Measurements from ENCODE around the gene MCC. TPM values are rescaled to one million over a fixed set of nuclear protein-coding genes. Genes with fewer than 3 reads are reported as not detected.

Gene MCC
- total and polyA plus RNA-seq, 4 donors, result 9.0 to 47.3 (median 14.7) TPM

- no peak for DNase-seq (ENCODE audit: low spot score)
- H3K36me3 ChIP-seq (ENCODE audit: control insufficient read depth in 4 of 4, insufficient read depth in 3 of 4, low read depth in 1 of 4, low read length in 3 of 4), result no peaks in the 10 kb centered on the region
- peak overlapping the region in 1 of 2 donors; percentile 0 for H3K27ac ChIP-seq (ENCODE audit: low read depth in 1 of 2, low read length in 2 of 2)
- TF ChIP-seq, protein P1, sequence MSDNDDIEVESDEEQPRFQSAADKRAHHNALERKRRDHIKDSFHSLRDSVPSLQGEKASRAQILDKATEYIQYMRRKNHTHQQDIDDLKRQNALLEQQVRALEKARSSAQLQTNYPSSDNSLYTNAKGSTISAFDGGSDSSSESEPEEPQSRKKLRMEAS (IDR thresholded peaks at IDR 0.05), result no peak
- no peak for TF ChIP-seq HNF4G (IDR thresholded peaks at IDR 0.05)
- no peak for TF ChIP-seq HNF4A (conservative IDR thresholded peaks at IDR 0.05)
- TF ChIP-seq, protein P2, sequence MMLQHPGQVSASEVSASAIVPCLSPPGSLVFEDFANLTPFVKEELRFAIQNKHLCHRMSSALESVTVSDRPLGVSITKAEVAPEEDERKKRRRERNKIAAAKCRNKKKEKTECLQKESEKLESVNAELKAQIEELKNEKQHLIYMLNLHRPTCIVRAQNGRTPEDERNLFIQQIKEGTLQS (IDR thresholded peaks at IDR 0.05), result no peak
- no peak for TF ChIP-seq CTCF (IDR thresholded peaks at IDR 0.05; ENCODE audit: low read depth, low read length, missing input control)
- no peak for TF ChIP-seq REST (IDR thresholded peaks at IDR 0.05)
- no peak for TF ChIP-seq NR2F2 (IDR thresholded peaks at IDR 0.05)
- TF ChIP-seq YY1 (IDR thresholded peaks at IDR 0.05), result no peak
- no peak for TF ChIP-seq SP1 (IDR thresholded peaks at IDR 0.05)
- no peak for TF ChIP-seq TAF1 (conservative IDR thresholded peaks at IDR 0.05)
- no peaks in the 10 kb centered on the region for H3K9me3 ChIP-seq (ENCODE audit: control insufficient read depth in 4 of 4, low read length in 3 of 4)
- WGBS, result 59% methylated on average over 3 of the region's 3 CpGs
- H3K27me3 ChIP-seq (ENCODE audit: control insufficient read depth in 4 of 4, insufficient read depth in 4 of 4, low read length in 3 of 4), result no peaks in the 10 kb centered on the region
- H3K4me1 ChIP-seq (ENCODE audit: control insufficient read depth in 4 of 4, insufficient read depth in 4 of 4, low read length in 3 of 4), result peaks cover 17 to 42% (median 30%) of the 10 kb centered on the region in 4 donors
- no peak overlapping the region for H3K9ac ChIP-seq (ENCODE audit: low read depth in 1 of 2, low read length in 2 of 2)
- no peak overlapping the region for H3K4me3 ChIP-seq (ENCODE audit: low read depth in 1 of 3, low read length in 3 of 3)
These were observed 224.7 kb downstream of the MCC start for GRCh38 chr5:113263545-113263944.

GRCh38 chr5:113262674-113263073 lies 225.6 kb downstream of the MCC start:
- Histone ChIP-seq H3K9me3 (ENCODE audit: control insufficient read depth in 4 of 4, low read length in 3 of 4) (no peaks in the 10 kb centered on the region), H3K4me3 (ENCODE audit: low read depth in 1 of 3, low read length in 3 of 3) (no peak overlapping the region), H3K9ac (ENCODE audit: low read depth in 1 of 2, low read length in 2 of 2) (no peak overlapping the region), H3K36me3 (ENCODE audit: control insufficient read depth in 4 of 4, insufficient read depth in 3 of 4, low read depth in 1 of 4, low read length in 3 of 4) (no peaks in the 10 kb centered on the region), H3K4me1 (ENCODE audit: control insufficient read depth in 4 of 4, insufficient read depth in 4 of 4, low read length in 3 of 4) (peaks cover 17 to 44% (median 31%) of the 10 kb centered on the region in 4 donors), H3K27ac (ENCODE audit: low read depth in 1 of 2, low read length in 2 of 2) (no peak overlapping the region), H3K27me3 (ENCODE audit: control insufficient read depth in 4 of 4, insufficient read depth in 4 of 4, low read length in 3 of 4) (no peaks in the 10 kb centered on the region)
- no peak for DNase-seq (ENCODE audit: low spot score)
- 94% methylated on average over 3 of the region's 3 CpGs for WGBS
- TF ChIP-seq RAD21 (IDR thresholded peaks at IDR 0.05) (no peak), EGR1 (IDR thresholded peaks at IDR 0.05; ENCODE audit: low read depth in 2 of 2) (no peak), GABPA (IDR thresholded peaks at IDR 0.05 in 1 of 2, conservative IDR thresholded peaks at IDR 0.05 in 1 of 2) (no peak), NR2F2 (IDR thresholded peaks at IDR 0.05) (no peak), FOXA2 (IDR thresholded peaks at IDR 0.05) (no peak), FOXA1 (IDR thresholded peaks at IDR 0.05) (no peak), TAF1 (conservative IDR thresholded peaks at IDR 0.05) (no peak), YY1 (IDR thresholded peaks at IDR 0.05) (no peak), HNF4A (conservative IDR thresholded peaks at IDR 0.05) (no peak), HNF4G (IDR thresholded peaks at IDR 0.05) (no peak), REST (IDR thresholded peaks at IDR 0.05) (no peak), RXRA (IDR thresholded peaks at IDR 0.05) (no peak), JUND (IDR thresholded peaks at IDR 0.05) (no peak), SP1 (IDR thresholded peaks at IDR 0.05) (no peak)
- TF ChIP-seq, protein P3, sequence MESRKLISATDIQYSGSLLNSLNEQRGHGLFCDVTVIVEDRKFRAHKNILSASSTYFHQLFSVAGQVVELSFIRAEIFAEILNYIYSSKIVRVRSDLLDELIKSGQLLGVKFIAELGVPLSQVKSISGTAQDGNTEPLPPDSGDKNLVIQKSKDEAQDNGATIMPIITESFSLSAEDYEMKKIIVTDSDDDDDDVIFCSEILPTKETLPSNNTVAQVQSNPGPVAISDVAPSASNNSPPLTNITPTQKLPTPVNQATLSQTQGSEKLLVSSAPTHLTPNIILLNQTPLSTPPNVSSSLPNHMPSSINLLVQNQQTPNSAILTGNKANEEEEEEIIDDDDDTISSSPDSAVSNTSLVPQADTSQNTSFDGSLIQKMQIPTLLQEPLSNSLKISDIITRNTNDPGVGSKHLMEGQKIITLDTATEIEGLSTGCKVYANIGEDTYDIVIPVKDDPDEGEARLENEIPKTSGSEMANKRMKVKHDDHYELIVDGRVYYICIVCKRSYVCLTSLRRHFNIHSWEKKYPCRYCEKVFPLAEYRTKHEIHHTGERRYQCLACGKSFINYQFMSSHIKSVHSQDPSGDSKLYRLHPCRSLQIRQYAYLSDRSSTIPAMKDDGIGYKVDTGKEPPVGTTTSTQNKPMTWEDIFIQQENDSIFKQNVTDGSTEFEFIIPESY (IDR thresholded peaks at IDR 0.05), result no peak
- TF ChIP-seq, protein P2 (IDR thresholded peaks at IDR 0.05), result no peak
- TF ChIP-seq, protein P1 (IDR thresholded peaks at IDR 0.05), result no peak

Measured in liver (tissue), 9 donors.